GM12801 (cell line): ENCODE measurements around the gene DMRT1.

Source experiments
- TF ChIP-seq, protein P1 (sequence below): IDR thresholded peaks from one replicate; pipeline ENCODE4 v1.5.1; 2011; ENCODE audit warnings: control low read depth; ENCODE audit not compliant: insufficient read length; ENCODE audit errors: extremely low read depth

The DMRT1 gene

DNA sequence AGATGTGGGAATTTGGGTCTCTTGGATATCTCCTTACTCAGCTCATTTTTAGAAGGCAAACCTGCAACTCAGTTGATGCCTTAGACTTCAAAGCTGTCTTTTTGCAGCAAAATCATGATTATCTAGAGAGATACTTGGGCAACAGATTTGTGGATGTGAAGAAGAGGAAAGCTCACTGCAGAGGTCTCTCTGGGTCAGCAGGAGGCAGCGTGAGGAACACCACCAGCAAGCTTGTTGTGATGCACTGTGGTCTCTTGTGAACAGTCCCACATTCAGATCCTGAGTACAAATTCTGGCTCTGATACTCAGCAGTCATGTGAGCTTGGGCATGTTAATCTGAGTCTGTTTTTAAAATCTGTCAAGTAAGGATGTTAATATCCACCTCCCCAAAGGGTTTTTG is 108.6 kb downstream of the DMRT1 start:
- TF ChIP-seq, protein P1, sequence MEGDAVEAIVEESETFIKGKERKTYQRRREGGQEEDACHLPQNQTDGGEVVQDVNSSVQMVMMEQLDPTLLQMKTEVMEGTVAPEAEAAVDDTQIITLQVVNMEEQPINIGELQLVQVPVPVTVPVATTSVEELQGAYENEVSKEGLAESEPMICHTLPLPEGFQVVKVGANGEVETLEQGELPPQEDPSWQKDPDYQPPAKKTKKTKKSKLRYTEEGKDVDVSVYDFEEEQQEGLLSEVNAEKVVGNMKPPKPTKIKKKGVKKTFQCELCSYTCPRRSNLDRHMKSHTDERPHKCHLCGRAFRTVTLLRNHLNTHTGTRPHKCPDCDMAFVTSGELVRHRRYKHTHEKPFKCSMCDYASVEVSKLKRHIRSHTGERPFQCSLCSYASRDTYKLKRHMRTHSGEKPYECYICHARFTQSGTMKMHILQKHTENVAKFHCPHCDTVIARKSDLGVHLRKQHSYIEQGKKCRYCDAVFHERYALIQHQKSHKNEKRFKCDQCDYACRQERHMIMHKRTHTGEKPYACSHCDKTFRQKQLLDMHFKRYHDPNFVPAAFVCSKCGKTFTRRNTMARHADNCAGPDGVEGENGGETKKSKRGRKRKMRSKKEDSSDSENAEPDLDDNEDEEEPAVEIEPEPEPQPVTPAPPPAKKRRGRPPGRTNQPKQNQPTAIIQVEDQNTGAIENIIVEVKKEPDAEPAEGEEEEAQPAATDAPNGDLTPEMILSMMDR = no peak

DNA sequence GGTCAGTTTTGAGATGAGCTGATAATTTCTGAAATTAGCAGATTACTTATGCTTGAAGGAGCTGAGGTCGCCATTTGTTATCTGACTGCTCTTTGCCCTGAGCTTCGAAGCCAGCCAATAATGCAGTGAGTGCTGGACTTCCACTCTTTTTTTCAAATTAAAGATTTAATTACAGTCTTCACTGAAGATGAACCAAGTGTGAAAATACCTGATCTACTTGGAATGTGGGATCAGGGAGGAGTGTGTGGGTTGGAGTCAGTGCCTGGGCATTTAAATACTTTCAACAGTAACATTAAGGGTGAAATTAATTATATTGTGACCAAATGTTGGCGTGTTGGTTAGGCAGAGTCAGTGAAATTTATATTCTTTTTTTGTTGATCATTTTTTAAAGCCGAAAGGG is 111.0 kb downstream of the DMRT1 start:
- TF ChIP-seq, protein P1 = no peak

GRCh38 chr9:959105-959504 is 117.6 kb downstream of the DMRT1 start:
- TF ChIP-seq, protein P1 = no peak

DNA sequence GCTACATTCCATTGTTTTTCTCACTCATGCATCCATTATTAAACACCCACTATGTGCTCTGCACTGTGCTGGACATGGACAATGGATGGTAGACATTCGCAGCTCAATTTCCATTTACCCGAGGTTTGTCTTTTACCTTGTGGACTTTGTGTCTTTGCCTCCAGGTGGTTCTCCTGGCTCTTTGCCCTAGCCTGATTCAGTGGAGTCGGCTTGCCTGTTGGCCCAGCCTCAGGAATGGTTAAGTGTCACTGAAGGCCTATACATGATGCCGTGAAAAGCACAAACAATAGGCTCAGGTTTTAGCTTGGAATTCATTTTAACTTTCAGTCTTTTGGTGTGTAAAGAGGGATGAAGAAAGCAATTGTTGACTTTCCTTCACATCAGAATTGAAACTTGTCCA is 118.4 kb downstream of the DMRT1 start:
- TF ChIP-seq, protein P1 = no peak

- TF ChIP-seq, protein P1 = no peak
Measured at GRCh38 chr9:962023-962422, 120.5 kb downstream of the DMRT1 start.

- TF ChIP-seq, protein P1 = no peak
Measured at GRCh38 chr9:965497-965896, 124.0 kb downstream of the DMRT1 start.

GRCh38 chr9:966870-967269 is 125.4 kb downstream of the DMRT1 start:
- TF ChIP-seq, protein P1 = no peak

DNA sequence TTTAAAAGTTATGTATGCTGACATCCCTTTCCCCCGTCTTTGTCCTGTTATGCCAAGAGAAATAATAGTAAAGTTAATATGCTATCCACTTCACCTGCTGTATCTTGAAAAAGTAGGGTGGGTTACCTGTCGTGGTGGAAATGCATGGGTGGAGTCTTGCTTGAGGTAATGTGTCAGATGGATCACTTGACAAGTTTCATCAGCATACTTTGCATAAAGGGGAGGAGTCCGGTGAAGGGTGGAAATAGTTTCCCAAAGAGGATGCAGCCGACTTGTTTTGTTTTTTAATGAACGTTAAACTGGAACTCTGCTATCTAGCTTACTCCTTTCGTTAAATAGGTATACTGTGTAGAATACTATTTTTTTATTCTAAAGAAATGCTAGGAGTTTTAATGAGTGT is 125.9 kb downstream of the DMRT1 start:
- TF ChIP-seq, protein P1 = no peak
